Measurements from ENCODE around the gene OPCML. TPM values are rescaled to one million over a fixed set of nuclear protein-coding genes. Genes with fewer than 3 reads are reported as not detected.

The OPCML gene
- total and polyA plus RNA-seq, 7 experiments from 2014 or later = not detected

- intact Hi-C loops (cut with micrococcal nuclease) = no loop called here
- no peaks in the 10 kb centered on the region for H3K4me1 ChIP-seq (ENCODE audit: control insufficient read depth in 2 of 2, insufficient read depth in 2 of 2, low read length in 2 of 2)
- DNase-seq (no peak), ATAC-seq (no peak)
- Mint-ChIP-seq H3K4me1 (peaks cover 0 to 2% (median 0%) of the 10 kb centered on the region in 7 donors), H3K36me3 (no peaks in the 10 kb centered on the region), H3K27me3 (peaks cover 0 to 7% (median 0%) of the 10 kb centered on the region in 5 donors), H3K27ac (no peak overlapping the region), H3K9me3 (peaks cover 0 to 7% (median 0%) of the 10 kb centered on the region in 11 donors), H3K4me3 (no peak overlapping the region)
- H3K4me3 ChIP-seq (ENCODE audit: low read length) = no peak overlapping the region
- ChIA-PET POLR2A (no interaction called here), CTCF (no interaction called here)
- H3K27ac ChIP-seq (ENCODE audit: low read depth, low read length) = no peak overlapping the region
- H3K9me3 ChIP-seq (ENCODE audit: control insufficient read depth in 2 of 3, low read length in 3 of 3) = no peaks in the 10 kb centered on the region
- no peaks in the 10 kb centered on the region for H3K36me3 ChIP-seq (ENCODE audit: control insufficient read depth in 2 of 3, insufficient read depth in 3 of 3, low read length in 3 of 3)
- H3K27me3 ChIP-seq (ENCODE audit: control insufficient read depth in 2 of 2, insufficient read depth in 2 of 2, low read length in 2 of 2) = no peaks in the 10 kb centered on the region
Observed at GRCh38 chr11:133173810-133174412, 358.4 kb downstream of the OPCML start.

DNA sequence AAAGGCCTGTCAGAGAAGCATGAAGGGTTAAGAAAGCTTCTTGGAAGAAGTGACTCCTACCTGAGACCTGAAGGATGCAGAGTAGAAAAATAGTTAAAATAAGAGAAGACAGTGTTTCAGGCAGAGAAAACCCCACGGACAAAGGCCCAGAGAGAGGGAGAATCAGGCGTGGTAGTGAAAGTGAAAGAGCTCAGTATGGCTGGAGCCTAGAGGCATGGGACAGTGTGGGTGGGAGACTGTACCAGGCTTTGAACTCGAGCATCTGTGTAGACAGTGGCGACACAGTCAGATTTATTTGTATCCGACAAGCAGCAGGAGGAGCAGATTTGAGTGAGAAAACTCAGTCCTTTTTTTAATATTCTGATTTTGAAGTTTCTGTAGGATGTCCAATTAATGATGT is 360.0 kb downstream of the OPCML start:
- no peaks in the 10 kb centered on the region for H3K9me3 ChIP-seq (ENCODE audit: control insufficient read depth in 2 of 3, low read length in 3 of 3)
- H3K36me3 ChIP-seq (ENCODE audit: control insufficient read depth in 2 of 3, insufficient read depth in 3 of 3, low read length in 3 of 3) = no peaks in the 10 kb centered on the region
- CTCF ChIA-PET = no interaction called here
- Mint-ChIP-seq H3K27ac (no peak overlapping the region), H3K9me3 (peaks cover 0 to 7% (median 4%) of the 10 kb centered on the region in 11 donors), H3K4me1 (peaks cover 0 to 2% (median 0%) of the 10 kb centered on the region in 7 donors), H3K36me3 (no peaks in the 10 kb centered on the region), H3K4me3 (no peak overlapping the region), H3K27me3 (peaks cover 0 to 9% (median 0%) of the 10 kb centered on the region in 5 donors)
- H3K27me3 ChIP-seq (ENCODE audit: control insufficient read depth in 2 of 2, insufficient read depth in 2 of 2, low read length in 2 of 2) = no peaks in the 10 kb centered on the region
- H3K4me1 ChIP-seq (ENCODE audit: control insufficient read depth in 2 of 2, insufficient read depth in 2 of 2, low read length in 2 of 2) = no peaks in the 10 kb centered on the region
- DNase-seq (no peak), ATAC-seq (no peak)
- H3K27ac ChIP-seq (ENCODE audit: low read depth, low read length) = no peak overlapping the region
- intact Hi-C loops (cut with micrococcal nuclease) = no loop called here
- POLR2A ChIA-PET = no interaction called here
- no peak overlapping the region for H3K4me3 ChIP-seq (ENCODE audit: low read length)

DNA sequence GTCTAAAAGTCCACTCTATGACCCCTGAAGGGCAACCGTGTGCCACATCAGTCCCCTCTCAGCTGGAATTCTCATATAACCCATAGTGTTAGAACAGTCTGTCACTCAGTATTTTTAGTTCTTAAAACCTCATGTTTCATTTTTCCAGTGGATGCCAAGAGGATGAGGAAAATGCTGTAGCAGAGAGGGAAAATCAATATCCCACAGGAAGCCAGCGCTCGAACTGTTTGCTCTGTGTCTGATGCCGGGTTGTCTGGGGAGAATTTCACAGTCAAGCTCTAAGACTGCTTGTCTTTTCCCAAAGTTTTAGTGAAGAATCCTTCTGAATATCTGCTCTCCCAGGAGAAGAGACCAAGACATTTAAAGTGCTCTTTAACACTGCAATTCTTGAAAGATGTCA is 360.9 kb downstream of the OPCML start:
- Mint-ChIP-seq H3K27ac (no peak overlapping the region), H3K27me3 (peaks cover 0 to 9% (median 0%) of the 10 kb centered on the region in 5 donors), H3K36me3 (no peaks in the 10 kb centered on the region), H3K4me3 (no peak overlapping the region), H3K9me3 (peaks cover 0 to 7% (median 4%) of the 10 kb centered on the region in 11 donors), H3K4me1 (peaks cover 0 to 2% (median 0%) of the 10 kb centered on the region in 7 donors)
- Histone ChIP-seq H3K9me3 (ENCODE audit: control insufficient read depth in 2 of 3, low read length in 3 of 3) (no peaks in the 10 kb centered on the region), H3K27me3 (ENCODE audit: control insufficient read depth in 2 of 2, insufficient read depth in 2 of 2, low read length in 2 of 2) (no peaks in the 10 kb centered on the region), H3K4me1 (ENCODE audit: control insufficient read depth in 2 of 2, insufficient read depth in 2 of 2, low read length in 2 of 2) (no peaks in the 10 kb centered on the region), H3K4me3 (ENCODE audit: low read length) (no peak overlapping the region), H3K27ac (ENCODE audit: low read depth, low read length) (no peak overlapping the region), H3K36me3 (ENCODE audit: control insufficient read depth in 2 of 3, insufficient read depth in 3 of 3, low read length in 3 of 3) (no peaks in the 10 kb centered on the region)
- CTCF ChIA-PET = no interaction called here
- DNase-seq (no peak), ATAC-seq (no peak)
- intact Hi-C loops (cut with micrococcal nuclease) = no loop called here
- POLR2A ChIA-PET = no interaction called here

DNA sequence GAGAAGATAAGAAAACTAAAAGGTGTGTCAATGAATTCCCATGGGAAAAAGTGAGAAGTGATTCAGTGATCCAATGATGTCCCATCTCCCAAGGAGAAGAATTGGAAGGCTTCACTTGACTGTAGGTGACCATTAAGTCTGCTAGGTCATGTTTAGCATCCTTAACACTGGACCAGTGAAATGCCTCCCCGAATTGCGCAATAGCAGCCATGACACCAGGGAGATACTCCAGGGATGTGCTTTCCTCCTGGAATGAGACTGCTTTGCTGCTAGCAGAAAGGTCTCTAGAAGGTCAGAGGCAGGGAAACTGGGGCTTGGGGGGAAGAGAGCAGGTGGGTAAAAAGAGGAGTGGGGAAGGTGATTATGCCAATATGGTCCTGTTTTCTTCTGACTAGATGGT is 364.3 kb downstream of the OPCML start:
- ChIA-PET CTCF (no interaction called here), POLR2A (no interaction called here)
- Mint-ChIP-seq H3K9me3 (peaks cover 0 to 6% (median 0%) of the 10 kb centered on the region in 11 donors), H3K36me3 (no peaks in the 10 kb centered on the region), H3K27me3 (peaks cover 0 to 13% (median 5%) of the 10 kb centered on the region in 5 donors), H3K4me1 (peaks cover 0 to 2% (median 0%) of the 10 kb centered on the region in 7 donors), H3K4me3 (no peak overlapping the region), H3K27ac (no peak overlapping the region)
- Histone ChIP-seq H3K4me1 (ENCODE audit: control insufficient read depth in 2 of 2, insufficient read depth in 2 of 2, low read length in 2 of 2) (no peaks in the 10 kb centered on the region), H3K4me3 (ENCODE audit: low read length) (no peak overlapping the region), H3K27ac (ENCODE audit: low read depth, low read length) (no peak overlapping the region), H3K27me3 (ENCODE audit: control insufficient read depth in 2 of 2, insufficient read depth in 2 of 2, low read length in 2 of 2) (no peaks in the 10 kb centered on the region), H3K36me3 (ENCODE audit: control insufficient read depth in 2 of 3, insufficient read depth in 3 of 3, low read length in 3 of 3) (no peaks in the 10 kb centered on the region), H3K9me3 (ENCODE audit: control insufficient read depth in 2 of 3, low read length in 3 of 3) (no peaks in the 10 kb centered on the region)
- no peak for ATAC-seq
- intact Hi-C loops (cut with micrococcal nuclease) = no loop called here
- DNase-seq = no peak

GRCh38 chr11:133166662-133167061 is 365.6 kb downstream of the OPCML start:
- no peaks in the 10 kb centered on the region for H3K36me3 ChIP-seq (ENCODE audit: control insufficient read depth in 2 of 3, insufficient read depth in 3 of 3, low read length in 3 of 3)
- H3K36me3 Mint-ChIP-seq = no peaks in the 10 kb centered on the region
- H3K4me3 Mint-ChIP-seq = no peak overlapping the region
- H3K27ac Mint-ChIP-seq = no peak overlapping the region
- H3K4me3 ChIP-seq (ENCODE audit: low read length) = no peak overlapping the region
- no peaks in the 10 kb centered on the region for H3K4me1 Mint-ChIP-seq
- no peak for DNase-seq
- intact Hi-C loops (cut with micrococcal nuclease) = no loop called here
- H3K4me1 ChIP-seq (ENCODE audit: control insufficient read depth in 2 of 2, insufficient read depth in 2 of 2, low read length in 2 of 2) = no peaks in the 10 kb centered on the region
- ATAC-seq = no peak
- CTCF ChIA-PET = no interaction called here
- POLR2A ChIA-PET = no interaction called here
- H3K27ac ChIP-seq (ENCODE audit: low read depth, low read length) = no peak overlapping the region
- H3K9me3 ChIP-seq (ENCODE audit: control insufficient read depth in 2 of 3, low read length in 3 of 3) = no peaks in the 10 kb centered on the region
- H3K27me3 ChIP-seq (ENCODE audit: control insufficient read depth in 2 of 2, insufficient read depth in 2 of 2, low read length in 2 of 2) = no peaks in the 10 kb centered on the region
- H3K27me3 Mint-ChIP-seq = peaks cover 0 to 13% (median 5%) of the 10 kb centered on the region in 5 donors
- H3K9me3 Mint-ChIP-seq = peaks cover 0 to 6% (median 0%) of the 10 kb centered on the region in 11 donors

- H3K27me3 ChIP-seq (ENCODE audit: control insufficient read depth in 2 of 2, insufficient read depth in 2 of 2, low read length in 2 of 2) = no peaks in the 10 kb centered on the region
- ChIA-PET CTCF (no interaction called here), POLR2A (no interaction called here)
- Mint-ChIP-seq H3K4me3 (no peak overlapping the region), H3K36me3 (no peaks in the 10 kb centered on the region), H3K27me3 (peaks cover 0 to 18% (median 5%) of the 10 kb centered on the region in 5 donors), H3K9me3 (peaks cover 0 to 6% (median 0%) of the 10 kb centered on the region in 11 donors), H3K4me1 (no peaks in the 10 kb centered on the region), H3K27ac (no peak overlapping the region)
- no peaks in the 10 kb centered on the region for H3K36me3 ChIP-seq (ENCODE audit: control insufficient read depth in 2 of 3, insufficient read depth in 3 of 3, low read length in 3 of 3)
- no peak overlapping the region for H3K4me3 ChIP-seq (ENCODE audit: low read length)
- H3K9me3 ChIP-seq (ENCODE audit: control insufficient read depth in 2 of 3, low read length in 3 of 3) = no peaks in the 10 kb centered on the region
- DNase-seq = no peak
- no peak overlapping the region for H3K27ac ChIP-seq (ENCODE audit: low read depth, low read length)
- ATAC-seq = no peak
- no peaks in the 10 kb centered on the region for H3K4me1 ChIP-seq (ENCODE audit: control insufficient read depth in 2 of 2, insufficient read depth in 2 of 2, low read length in 2 of 2)
- intact Hi-C loops (cut with micrococcal nuclease) = no loop called here
Observed at GRCh38 chr11:133164986-133165385, 367.3 kb downstream of the OPCML start.

Measured in naive thymus-derived CD4-positive, alpha-beta T cell (primary cell).